IPS DF 6.9 (cell line): ENCODE results near the gene CYP27A1.

Experiments
- DNase-seq: peaks from one replicate; pipeline ENCODE4 v3.0.0-alpha.2; 2013; ENCODE audit warnings: low read depth, low spot score
- H3K27ac ChIP-seq: one replicate; pipeline ENCODE4 v1.5.1; 2013; ENCODE audit warnings: low read length, control low read depth
- H3K27me3 ChIP-seq: 2 replicates; pipeline ENCODE4 v1.6.1; 2013; ENCODE audit warnings: mild to moderate bottlenecking, low read length; ENCODE audit not compliant: control insufficient read depth, insufficient read depth
- H3K36me3 ChIP-seq: 2 replicates; pipeline ENCODE4 v1.6.1; 2013; ENCODE audit warnings: low read length; ENCODE audit not compliant: control insufficient read depth, insufficient read depth
- H3K4me1 ChIP-seq: 2 replicates; pipeline ENCODE4 v1.6.1; 2013; ENCODE audit warnings: low read length; ENCODE audit not compliant: control insufficient read depth, insufficient read depth
- H3K4me3 ChIP-seq: 2 replicates; pipeline ENCODE4 v1.5.1; 2013; ENCODE audit warnings: mild to moderate bottlenecking, low read length
- H3K9me3 ChIP-seq: 2 replicates; pipeline ENCODE4 v1.6.1; 2013; ENCODE audit warnings: low read length, inconsistent platforms; ENCODE audit not compliant: control insufficient read depth, insufficient read depth
- WGBS: extraction: QIAGEN DNeasy Blood & Tissue Kit; methylation state at CpG from one replicate; pipeline ENCODE4 v1.1.7; 2013; ENCODE audit warnings: mixed read lengths, missing lambda C conversion rate; ENCODE audit not compliant: insufficient read length, insufficient coverage; 5-methylcytosine and 5-hydroxymethylcytosine counted together

CYP27A1 gene

DNA sequence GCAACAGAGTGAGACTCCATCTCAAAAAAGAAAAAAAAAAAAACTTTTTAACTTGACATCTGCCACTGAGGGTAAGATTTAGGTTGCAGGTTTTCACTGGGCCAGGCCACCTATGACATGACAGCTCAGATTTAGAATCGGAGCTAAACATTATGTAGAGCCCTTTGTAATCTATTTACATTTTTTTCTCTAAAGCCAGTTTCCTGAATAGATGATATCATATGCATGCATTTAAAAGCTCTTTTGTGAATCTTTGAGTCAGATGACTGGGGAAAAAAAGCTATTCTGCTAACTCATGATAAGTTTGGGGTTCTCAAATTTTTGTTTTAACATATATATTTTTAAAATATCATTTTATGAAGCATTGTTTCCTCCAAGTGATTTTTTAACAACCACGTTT lies 28.3 kb downstream of the CYP27A1 start:
- WGBS = no CpG with 5 or more reads among the region's 2 CpGs
- H3K36me3 ChIP-seq = no peaks in the 10 kb centered on the region
- H3K4me3 ChIP-seq = no peak overlapping the region

DNA sequence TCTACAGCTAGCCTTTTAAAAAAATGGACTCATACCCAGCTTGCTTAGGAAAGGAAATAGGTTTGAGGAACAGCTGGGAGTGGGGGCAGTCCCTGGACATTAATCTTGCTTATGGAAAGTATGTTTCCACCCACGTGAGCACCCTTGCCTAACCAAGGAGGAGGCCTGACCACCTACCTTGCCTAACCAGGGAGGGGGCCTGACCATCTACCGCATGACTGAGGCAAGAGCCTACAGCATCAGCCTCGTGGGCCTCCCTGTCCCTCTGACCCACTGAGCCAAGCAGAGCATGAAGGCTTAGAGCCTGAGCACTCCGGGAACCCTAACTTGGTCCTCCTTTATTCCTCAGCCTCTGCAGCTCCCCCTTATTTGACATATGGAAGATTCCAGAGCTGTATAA lies 29.4 kb downstream of the CYP27A1 start:
- Histone ChIP-seq H3K27ac (no peak overlapping the region), H3K4me1 (no peaks in the 10 kb centered on the region), H3K9me3 (no peaks in the 10 kb centered on the region), H3K27me3 (no peaks in the 10 kb centered on the region), H3K4me3 (no peak overlapping the region), H3K36me3 (no peaks in the 10 kb centered on the region)
- WGBS = no CpG with 5 or more reads among the region's 4 CpGs
- no peak for DNase-seq

More for the DNA sequence above, 28.3 kb downstream of the CYP27A1 start:
- Histone ChIP-seq H3K27ac (no peak overlapping the region), H3K27me3 (no peaks in the 10 kb centered on the region), H3K9me3 (no peaks in the 10 kb centered on the region), H3K4me1 (peaks cover 4% of the 10 kb centered on the region)
- no peak for DNase-seq

GRCh38 chr2:218812096-218812815 lies 30.3 kb downstream of the CYP27A1 start:
- DNase-seq = no peak
- no peaks in the 10 kb centered on the region for H3K36me3 ChIP-seq
- H3K4me1 ChIP-seq = no peaks in the 10 kb centered on the region
- WGBS = no CpG with 5 or more reads among the region's 21 CpGs
- no peaks in the 10 kb centered on the region for H3K27me3 ChIP-seq
- H3K4me3 ChIP-seq = no peak overlapping the region
- no peak overlapping the region for H3K27ac ChIP-seq
- H3K9me3 ChIP-seq = no peaks in the 10 kb centered on the region

GRCh38 chr2:218812861-218813260 lies 30.9 kb downstream of the CYP27A1 start:
- no peaks in the 10 kb centered on the region for H3K27me3 ChIP-seq
- H3K4me1 ChIP-seq = no peaks in the 10 kb centered on the region
- H3K36me3 ChIP-seq = no peaks in the 10 kb centered on the region
- no peak overlapping the region for H3K27ac ChIP-seq
- H3K9me3 ChIP-seq = no peaks in the 10 kb centered on the region
- no peak overlapping the region for H3K4me3 ChIP-seq
- DNase-seq = no peak
- no CpG with 5 or more reads among the region's 5 CpGs for WGBS

- DNase-seq = no peak
- Histone ChIP-seq H3K27me3 (no peaks in the 10 kb centered on the region), H3K4me1 (no peaks in the 10 kb centered on the region), H3K9me3 (no peaks in the 10 kb centered on the region), H3K36me3 (no peaks in the 10 kb centered on the region), H3K27ac (no peak overlapping the region), H3K4me3 (no peak overlapping the region)
- WGBS = no CpG with 5 or more reads among the region's 11 CpGs
These were observed 32.0 kb downstream of the CYP27A1 start for GRCh38 chr2:218813771-218814460.

DNA sequence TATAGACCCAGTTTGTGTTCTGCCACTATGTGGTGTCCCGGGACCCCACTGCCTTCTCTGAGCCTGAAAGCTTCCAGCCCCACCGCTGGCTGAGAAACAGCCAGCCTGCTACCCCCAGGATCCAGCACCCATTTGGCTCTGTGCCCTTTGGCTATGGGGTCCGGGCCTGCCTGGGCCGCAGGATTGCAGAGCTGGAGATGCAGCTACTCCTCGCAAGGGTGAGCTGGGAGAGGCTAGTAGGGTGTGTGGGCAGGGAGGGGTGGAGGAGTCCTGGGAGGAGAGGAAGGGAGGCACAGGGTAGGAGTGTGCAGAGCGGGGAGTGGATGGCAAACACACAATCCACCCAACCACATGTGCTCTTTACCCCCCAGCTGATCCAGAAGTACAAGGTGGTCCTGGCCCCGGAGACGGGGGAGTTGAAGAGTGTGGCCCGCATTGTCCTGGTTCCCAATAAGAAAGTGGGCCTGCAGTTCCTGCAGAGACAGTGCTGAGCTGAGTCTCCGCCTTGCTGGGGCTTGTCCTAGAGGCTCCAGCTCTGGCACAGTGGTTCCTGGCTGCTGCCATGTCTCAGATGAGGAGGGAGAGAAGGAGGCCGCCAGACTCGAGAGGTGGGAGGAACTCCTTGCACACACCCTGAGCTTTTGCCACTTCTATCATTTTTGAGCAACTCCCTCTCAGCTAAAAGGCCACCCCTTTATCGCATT lies 32.7 kb downstream of the CYP27A1 start:
- DNase-seq = no peak
- H3K27me3 ChIP-seq = no peaks in the 10 kb centered on the region
- no peaks in the 10 kb centered on the region for H3K9me3 ChIP-seq
- whole genome bisulfite sequencing = no CpG with 5 or more reads among the region's 13 CpGs
- no peak overlapping the region for H3K27ac ChIP-seq
- no peaks in the 10 kb centered on the region for H3K36me3 ChIP-seq
- H3K4me1 ChIP-seq = no peaks in the 10 kb centered on the region
- no peak overlapping the region for H3K4me3 ChIP-seq

DNA sequence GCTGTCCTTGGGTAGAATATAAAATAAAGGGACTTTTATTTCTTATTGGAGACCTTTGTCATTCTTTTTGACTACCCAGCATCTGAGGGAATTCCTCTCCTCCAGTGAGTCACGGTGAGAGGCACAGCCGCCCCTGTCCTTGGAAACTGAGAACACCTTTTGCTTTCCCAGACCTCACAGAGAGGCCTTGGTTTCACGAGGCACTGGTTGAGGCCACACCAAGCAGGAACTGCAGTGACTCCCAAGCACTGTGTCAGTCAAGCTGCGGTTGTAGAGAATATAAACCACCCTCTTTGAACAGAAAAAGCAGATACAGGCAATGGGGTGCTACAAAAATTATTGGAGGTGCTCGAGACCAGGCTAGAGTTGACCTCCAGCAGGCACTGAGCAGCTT lies 33.3 kb downstream of the CYP27A1 start:
- H3K4me3 ChIP-seq = no peak overlapping the region
- no peaks in the 10 kb centered on the region for H3K9me3 ChIP-seq
- no peak for DNase-seq
- H3K27me3 ChIP-seq = no peaks in the 10 kb centered on the region
- no peaks in the 10 kb centered on the region for H3K4me1 ChIP-seq
- WGBS = no CpG with 5 or more reads among the region's 5 CpGs
- H3K36me3 ChIP-seq = no peaks in the 10 kb centered on the region
- no peak overlapping the region for H3K27ac ChIP-seq

- no CpG with 5 or more reads among the region's 4 CpGs for WGBS
- no peak overlapping the region for H3K4me3 ChIP-seq
- no peaks in the 10 kb centered on the region for H3K4me1 ChIP-seq
- H3K27ac ChIP-seq = no peak overlapping the region
- H3K9me3 ChIP-seq = no peaks in the 10 kb centered on the region
- no peaks in the 10 kb centered on the region for H3K36me3 ChIP-seq
- H3K27me3 ChIP-seq = no peaks in the 10 kb centered on the region
- DNase-seq = no peak
These were observed 33.7 kb downstream of the CYP27A1 start for GRCh38 chr2:218815649-218816048.

DNA sequence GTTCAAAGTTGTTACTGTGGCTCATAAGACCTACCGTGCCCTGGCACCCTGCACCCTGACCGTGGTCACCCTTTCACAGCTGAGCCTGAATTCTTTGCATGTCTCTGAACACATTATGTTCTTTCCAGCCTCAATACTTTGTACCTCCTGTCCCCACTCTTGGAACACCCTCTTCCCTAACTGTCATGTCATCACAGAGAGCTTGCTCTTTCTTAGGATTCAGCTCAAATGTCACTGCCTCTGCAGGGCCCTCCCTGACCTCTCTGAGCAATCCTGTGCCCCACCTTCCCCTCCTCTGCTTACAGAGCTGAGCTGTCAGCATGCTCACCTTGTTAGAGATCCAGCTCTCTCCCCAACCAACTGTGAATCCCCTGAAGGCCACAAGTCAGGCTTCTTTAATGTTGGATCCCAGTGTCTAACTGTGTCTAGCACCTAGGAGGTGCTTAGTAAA lies 34.6 kb downstream of the CYP27A1 start:
- H3K36me3 ChIP-seq = no peaks in the 10 kb centered on the region
- no peaks in the 10 kb centered on the region for H3K9me3 ChIP-seq
- no peaks in the 10 kb centered on the region for H3K4me1 ChIP-seq
- no peaks in the 10 kb centered on the region for H3K27me3 ChIP-seq
- no peak overlapping the region for H3K27ac ChIP-seq
- WGBS = no CpG with 5 or more reads among the region's 2 CpGs
- H3K4me3 ChIP-seq = no peak overlapping the region
- DNase-seq = no peak

DNA sequence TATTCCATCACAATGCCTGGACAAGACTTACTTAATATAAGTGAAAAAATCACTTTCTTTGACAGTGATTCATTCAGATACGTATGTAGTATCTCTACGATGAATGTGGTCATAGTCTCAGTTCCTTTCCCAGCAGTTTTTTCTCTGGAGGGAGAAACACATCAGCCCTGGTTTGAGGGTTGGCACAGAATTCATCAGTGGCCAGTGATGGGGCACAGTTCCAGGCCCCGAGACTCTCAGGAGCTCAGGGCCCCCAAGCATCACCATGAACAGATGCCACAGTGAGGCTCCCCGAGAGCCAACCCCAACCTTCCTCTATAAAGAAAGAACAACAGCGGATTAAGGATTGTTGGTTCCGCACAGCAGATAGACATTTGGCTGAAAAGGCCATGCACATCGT lies 37.1 kb downstream of the CYP27A1 start:
- Histone ChIP-seq H3K27ac (no peak overlapping the region), H3K4me3 (no peak overlapping the region), H3K27me3 (no peaks in the 10 kb centered on the region), H3K9me3 (no peaks in the 10 kb centered on the region), H3K36me3 (no peaks in the 10 kb centered on the region), H3K4me1 (no peaks in the 10 kb centered on the region)
- DNase-seq = no peak
- WGBS = no CpG with 5 or more reads among the region's 7 CpGs
